Measurements from ENCODE around the gene EYA2.
"Not testable (repeated sequence)": the region's sequence is repeated elsewhere in the genome, so short reads cannot be mapped to it uniquely, and the experiment has no call there.

The EYA2 gene

GRCh38 chr20:46895906-46896242 lies 1.2 kb downstream of the EYA2 start:
- DNase-seq (ENCODE audit: low read depth), result no peak

GRCh38 chr20:46897328-46897880 lies 2.8 kb downstream of the EYA2 start:
- no peak for DNase-seq (ENCODE audit: low read depth)

- no peak for DNase-seq (ENCODE audit: low read depth)
These were observed 3.8 kb downstream of the EYA2 start for GRCh38 chr20:46898423-46898822.

GRCh38 chr20:46899621-46900020 lies 5.0 kb downstream of the EYA2 start:
- no peak for DNase-seq (ENCODE audit: low read depth)

GRCh38 chr20:46900086-46900485 lies 5.4 kb downstream of the EYA2 start:
- DNase-seq (ENCODE audit: low read depth), result no peak

- DNase-seq (ENCODE audit: low read depth), result no peak
These were observed 6.2 kb downstream of the EYA2 start for GRCh38 chr20:46900826-46901225.

- no peak for DNase-seq (ENCODE audit: low read depth)
These were observed 7.0 kb downstream of the EYA2 start for GRCh38 chr20:46901638-46902037.

- DNase-seq (ENCODE audit: low read depth), result no peak
These were observed 8.6 kb downstream of the EYA2 start for GRCh38 chr20:46903256-46903655.

- DNase-seq (ENCODE audit: low read depth), result no peak
These were observed 9.3 kb downstream of the EYA2 start for GRCh38 chr20:46903937-46904336.

GRCh38 chr20:46905364-46906125 lies 10.9 kb downstream of the EYA2 start:
- DNase-seq (ENCODE audit: low read depth), result no peak

GRCh38 chr20:46913329-46914044 lies 18.8 kb downstream of the EYA2 start:
- no peak for DNase-seq (ENCODE audit: low read depth)

- no peak for DNase-seq (ENCODE audit: low read depth)
These were observed 20.2 kb downstream of the EYA2 start for GRCh38 chr20:46914789-46915379.

- no peak for DNase-seq (ENCODE audit: low read depth)
These were observed 21.1 kb downstream of the EYA2 start for GRCh38 chr20:46915575-46916257.

GRCh38 chr20:46916258-46916603 lies 21.6 kb downstream of the EYA2 start:
- DNase-seq (ENCODE audit: low read depth), result no peak

GRCh38 chr20:46917155-46917554 lies 22.5 kb downstream of the EYA2 start:
- no peak for DNase-seq (ENCODE audit: low read depth)

GRCh38 chr20:46920114-46920513 lies 25.5 kb downstream of the EYA2 start:
- no peak for DNase-seq (ENCODE audit: low read depth)

- DNase-seq (ENCODE audit: low read depth), result not testable (repeated sequence)
These were observed 28.2 kb downstream of the EYA2 start for GRCh38 chr20:46922841-46923240.

- DNase-seq (ENCODE audit: low read depth), result no peak
These were observed 28.9 kb downstream of the EYA2 start for GRCh38 chr20:46923550-46923949.

- DNase-seq (ENCODE audit: low read depth), result no peak
These were observed 34.0 kb downstream of the EYA2 start for GRCh38 chr20:46928580-46929132.

- DNase-seq (ENCODE audit: low read depth), result no peak
These were observed 35.3 kb downstream of the EYA2 start for GRCh38 chr20:46929902-46930301.

GRCh38 chr20:46930640-46931339 lies 36.1 kb downstream of the EYA2 start:
- no peak for DNase-seq (ENCODE audit: low read depth)

GRCh38 chr20:46931699-46932098 lies 37.1 kb downstream of the EYA2 start:
- no peak for DNase-seq (ENCODE audit: low read depth)

All from activated T-helper 9 cell treated with anti-CD3 and anti-CD28 coated beads, Interleukin-2, amount 50 U/mL, for 16 hours (primary cell).